ENCODE results near the gene OS9. TPM values are rescaled to one million over a fixed set of nuclear protein-coding genes. Genes with fewer than 3 reads are reported as not detected.

The OS9 gene
- total RNA-seq, 2 experiments from 2014 or later: 77.3 to 83.5 TPM

- ChIA-PET POLR2A (no interaction called here), CTCF (no interaction called here)
Observed at GRCh38 chr12:57731411-57732080, 37.6 kb downstream of the OS9 start.

GRCh38 chr12:57732270-57732669 is 38.3 kb downstream of the OS9 start:
- POLR2A ChIA-PET: no interaction called here
- CTCF ChIA-PET: no interaction called here

GRCh38 chr12:57732726-57733593 is 39.0 kb downstream of the OS9 start:
- ChIA-PET POLR2A (no interaction called here), CTCF (no interaction called here)

- POLR2A ChIA-PET: no interaction called here
- CTCF ChIA-PET: no interaction called here
Observed at GRCh38 chr12:57733928-57734327, 40.0 kb downstream of the OS9 start.

GRCh38 chr12:57734591-57734990 is 40.7 kb downstream of the OS9 start:
- CTCF ChIA-PET: no interaction called here

GRCh38 chr12:57735198-57735855 is 41.4 kb downstream of the OS9 start:
- ChIA-PET CTCF (no interaction called here), POLR2A (no interaction called here)

More at GRCh38 chr12:57734591-57734990, 40.7 kb downstream of the OS9 start:
- POLR2A ChIA-PET: no interaction called here

GRCh38 chr12:57735952-57736740 is 42.2 kb downstream of the OS9 start:
- POLR2A ChIA-PET: no interaction called here
- CTCF ChIA-PET: no interaction called here

- ChIA-PET POLR2A (no interaction called here), CTCF (no interaction called here)
Observed at GRCh38 chr12:57736741-57737466, 43.0 kb downstream of the OS9 start.

GRCh38 chr12:57737467-57738460 is 43.8 kb downstream of the OS9 start:
- ChIA-PET POLR2A (no interaction called here), CTCF (no interaction called here)

- ChIA-PET POLR2A (interaction anchor here (1.2 kb wide), 1 partner anchor 16 kb away, joined by 3 read pairs; no protein-coding TSS in a partner anchor), CTCF (interaction anchor here (1.0 kb wide), 1 partner anchor 155 kb away, joined by 3 read pairs; no protein-coding TSS in a partner anchor)
Observed at GRCh38 chr12:57738661-57739237, 44.8 kb downstream of the OS9 start, which contains the start of gene AGAP2. TSS of gene AGAP2 (minus strand) at chr12:57738742. CDS start at chr12:57738246, 496 bp downstream.

GRCh38 chr12:57739387-57739786 is 45.5 kb downstream of the OS9 start:
- ChIA-PET POLR2A (interaction anchor here (1.2 kb wide), 1 partner anchor 17 kb away, joined by 3 read pairs; no protein-coding TSS in a partner anchor), CTCF (interaction anchor here (1.0 kb wide), 1 partner anchor 156 kb away, joined by 3 read pairs; no protein-coding TSS in a partner anchor)

- ChIA-PET CTCF (interaction anchor here (1.0 kb wide), 2 partner anchors 17 to 156 kb away, joined by 3 read pairs; no protein-coding TSS in a partner anchor), POLR2A (interaction anchor here (1.2 kb wide), 1 partner anchor 17 kb away, joined by 3 read pairs; no protein-coding TSS in a partner anchor)
Observed at GRCh38 chr12:57739914-57740538, 46.1 kb downstream of the OS9 start.

GRCh38 chr12:57740656-57741412 is 46.9 kb downstream of the OS9 start:
- POLR2A ChIA-PET: interaction anchor here (0.6 kb wide), 2 partner anchors 217 to 367 kb away, joined by 3 to 17 read pairs; no protein-coding TSS in a partner anchor
- CTCF ChIA-PET: interaction anchor here (0.5 to 1.9 kb wide), 9 partner anchors 10 to 984 kb away, joined by 3 to 9 read pairs (median 4); partner anchors contain the start of gene OS9

- POLR2A ChIA-PET: interaction anchor here (0.6 to 1.2 kb wide), 2 partner anchors 47 to 173 kb away, joined by 4 to 5 read pairs; partner anchors contain the start of gene OS9
- CTCF ChIA-PET: interaction anchor here (1.1 to 1.9 kb wide), 7 partner anchors 9 to 158 kb away, joined by 3 to 9 read pairs (median 5); partner anchors contain the start of gene OS9
Observed at GRCh38 chr12:57741413-57741789, 47.5 kb downstream of the OS9 start.
